Activated CD8-positive, alpha-beta memory T cell treated with anti-CD3 and anti-CD28 coated beads for 36 hours (primary cell): Measurements from ENCODE around the gene TUBGCP3. TPM values are rescaled to one million over a fixed set of nuclear protein-coding genes. Genes with fewer than 3 reads are reported as not detected.

Source experiments
- CTCF ChIA-PET: fragments of 350-600 bp; sonication (Branson Sonifier 250); formaldehyde crosslinking; loops from one replicate; lab custom pipeline; 2021; ENCODE audit warnings: antibody characterized with exemption; lab: Charles Lee
- POLR2A ChIA-PET: fragments of 350-600 bp; sonication (Branson Sonifier 250); formaldehyde crosslinking; loops from one replicate; lab custom pipeline; 2021; ENCODE audit warnings: antibody characterized with exemption; lab: Charles Lee
- total RNA-seq, 2 experiments: library from RNA; stranded (reverse); gene quantifications; one replicate each; pipeline ENCODE4 v1.2.3, GENCODE V29; 2021

The TUBGCP3 gene
- total RNA-seq, 2 experiments from 2014 or later, result 43.1 to 44.0 TPM

DNA sequence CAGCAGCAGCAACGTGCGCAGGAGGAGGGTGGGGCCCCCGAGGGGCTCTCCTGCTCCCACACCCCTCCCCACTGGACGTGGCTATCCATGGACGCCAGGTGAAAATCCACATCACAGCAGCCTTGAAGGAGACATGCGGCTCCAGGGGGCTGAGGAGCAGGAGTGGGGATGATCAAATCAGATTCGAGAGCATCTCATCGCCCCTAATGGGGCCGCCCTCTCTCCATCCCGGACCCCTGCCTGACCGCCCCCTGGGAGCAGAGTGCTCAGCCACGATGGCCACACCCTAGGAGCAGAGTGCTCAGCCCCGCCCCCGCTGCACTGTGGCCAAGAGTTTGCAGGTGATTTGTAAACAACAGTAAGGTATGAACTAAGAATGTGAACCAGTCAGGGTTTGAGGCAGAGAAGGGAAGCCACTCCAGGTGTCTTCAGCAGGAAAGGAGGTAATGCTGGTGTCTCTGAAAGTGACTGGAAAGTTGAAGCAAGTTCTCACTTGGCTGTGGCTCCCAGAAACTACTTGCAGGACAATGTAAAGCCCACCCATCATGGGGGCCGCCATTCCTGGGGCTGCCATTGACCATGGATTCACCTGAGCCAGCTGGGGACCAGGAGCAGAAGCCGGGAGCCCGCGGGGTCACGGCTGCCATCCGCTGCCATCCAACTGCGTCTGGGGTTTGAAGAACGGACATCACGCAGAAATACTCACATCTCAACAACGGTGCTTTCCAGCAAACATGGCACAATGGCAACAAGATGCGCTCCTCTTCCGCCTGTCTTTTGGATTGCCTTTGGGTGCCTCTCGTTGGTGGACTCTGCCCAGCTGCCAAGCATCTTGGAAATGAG is 140.0 kb downstream of the TUBGCP3 start:
- POLR2A ChIA-PET, result no interaction called here
- CTCF ChIA-PET, result no interaction called here

DNA sequence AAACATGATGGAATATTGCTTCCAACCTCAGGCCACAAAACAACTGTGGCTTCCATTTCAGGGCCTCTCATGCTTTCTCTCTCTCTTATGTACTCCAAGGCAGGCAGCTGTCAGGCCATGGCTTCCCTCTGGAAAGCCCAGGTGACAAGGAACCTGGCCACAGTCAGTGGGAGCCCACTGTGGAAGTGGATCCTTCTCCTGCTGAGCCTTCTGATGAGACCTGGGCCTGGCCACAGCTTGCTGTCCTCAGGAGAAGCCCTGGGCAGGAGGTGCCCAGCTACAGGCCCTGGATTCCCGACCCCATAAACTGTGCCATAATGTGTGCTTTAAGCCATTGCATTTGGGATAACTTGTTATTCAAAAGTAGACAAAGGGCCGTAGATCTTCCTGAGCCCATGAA is 140.6 kb downstream of the TUBGCP3 start:
- ChIA-PET POLR2A (no interaction called here), CTCF (no interaction called here)

DNA sequence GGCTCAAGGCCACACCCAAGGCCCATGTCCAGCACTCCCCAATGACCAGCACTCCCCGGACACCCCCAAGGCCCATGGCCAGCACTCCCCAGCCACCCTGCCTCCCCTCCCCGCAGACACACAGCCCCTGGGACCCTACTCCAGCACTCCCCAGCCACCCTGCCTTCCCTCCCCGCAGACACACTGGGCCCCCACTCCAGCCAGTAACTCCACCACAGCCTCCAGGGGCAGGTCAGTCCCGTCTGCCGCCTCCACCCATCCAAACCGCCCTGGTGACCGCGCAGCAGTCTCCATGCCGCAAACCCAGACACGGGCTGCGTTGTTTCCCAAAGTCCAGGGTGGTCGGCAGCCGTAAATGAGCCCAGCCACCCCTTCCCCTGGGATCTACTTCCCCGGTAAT is 141.1 kb downstream of the TUBGCP3 start:
- CTCF ChIA-PET, result no interaction called here
- POLR2A ChIA-PET, result no interaction called here

DNA sequence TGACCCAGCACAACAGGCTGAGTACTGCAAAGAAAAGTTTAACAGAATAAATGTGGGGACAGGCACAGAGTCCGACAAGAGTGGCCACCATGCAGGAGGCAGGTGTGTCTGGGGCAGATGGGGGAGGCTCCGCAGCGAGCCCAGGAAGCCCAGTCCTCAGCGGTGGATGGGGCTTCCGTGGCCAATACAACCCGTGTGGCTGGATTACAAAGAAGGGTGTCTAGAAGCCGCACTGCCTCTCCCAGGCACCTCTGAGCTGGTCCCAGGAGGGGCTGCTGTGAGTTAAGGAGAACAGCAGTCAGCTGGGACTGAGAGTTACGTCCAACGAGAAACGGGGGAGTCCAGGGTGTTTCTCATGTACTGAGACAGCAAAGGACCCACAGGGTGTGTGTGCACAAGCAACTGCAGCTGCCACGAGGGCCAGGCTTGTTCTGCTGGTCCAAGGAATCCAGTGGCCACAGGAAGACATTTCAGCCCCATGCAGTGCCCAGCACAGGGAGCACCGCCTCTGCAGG is 141.5 kb downstream of the TUBGCP3 start:
- CTCF ChIA-PET, result no interaction called here

DNA sequence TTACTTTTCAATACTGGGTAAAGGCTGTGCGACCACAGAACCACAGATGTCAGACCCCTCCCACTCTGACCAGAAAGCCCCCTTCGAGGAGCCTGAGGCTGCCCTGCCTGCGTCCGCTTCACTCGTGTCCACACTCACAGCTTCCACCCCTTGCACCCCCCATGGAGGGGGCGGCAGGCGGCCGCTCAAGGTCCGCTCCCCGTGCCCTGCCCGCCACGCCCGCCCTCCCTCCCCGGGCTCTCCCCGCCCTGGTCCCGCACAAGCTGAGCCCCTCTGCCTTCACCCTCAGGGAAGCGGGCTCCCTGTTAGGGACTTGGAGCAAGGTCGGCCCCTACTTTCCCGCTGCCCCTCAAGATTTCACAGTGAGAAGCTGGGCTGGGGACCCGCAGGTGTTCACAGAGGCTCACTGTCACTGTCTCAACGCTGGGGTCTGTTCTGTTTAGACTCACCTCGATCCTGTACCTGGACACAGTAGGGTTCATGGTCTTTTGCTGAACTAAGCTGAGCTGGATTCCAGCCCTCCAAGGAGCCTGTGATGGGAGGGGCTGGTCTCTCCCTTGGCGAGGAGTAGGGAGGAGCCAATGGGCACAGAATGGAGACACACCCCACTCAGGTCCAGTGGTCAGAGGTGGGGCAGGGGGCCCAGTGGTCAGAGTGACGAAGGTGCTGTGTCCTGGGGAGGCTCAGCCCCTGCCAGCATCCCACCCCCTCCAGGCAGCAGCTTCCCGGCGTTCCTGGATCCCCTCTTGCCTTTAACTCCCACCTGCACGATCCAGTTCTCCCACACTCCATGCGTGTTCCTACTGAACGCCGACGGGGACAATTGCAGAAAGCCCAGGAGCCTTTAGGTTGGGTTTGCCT is 142.3 kb downstream of the TUBGCP3 start:
- POLR2A ChIA-PET, result no interaction called here

More for the DNA sequence above, 141.5 kb downstream of the TUBGCP3 start:
- POLR2A ChIA-PET, result no interaction called here

DNA sequence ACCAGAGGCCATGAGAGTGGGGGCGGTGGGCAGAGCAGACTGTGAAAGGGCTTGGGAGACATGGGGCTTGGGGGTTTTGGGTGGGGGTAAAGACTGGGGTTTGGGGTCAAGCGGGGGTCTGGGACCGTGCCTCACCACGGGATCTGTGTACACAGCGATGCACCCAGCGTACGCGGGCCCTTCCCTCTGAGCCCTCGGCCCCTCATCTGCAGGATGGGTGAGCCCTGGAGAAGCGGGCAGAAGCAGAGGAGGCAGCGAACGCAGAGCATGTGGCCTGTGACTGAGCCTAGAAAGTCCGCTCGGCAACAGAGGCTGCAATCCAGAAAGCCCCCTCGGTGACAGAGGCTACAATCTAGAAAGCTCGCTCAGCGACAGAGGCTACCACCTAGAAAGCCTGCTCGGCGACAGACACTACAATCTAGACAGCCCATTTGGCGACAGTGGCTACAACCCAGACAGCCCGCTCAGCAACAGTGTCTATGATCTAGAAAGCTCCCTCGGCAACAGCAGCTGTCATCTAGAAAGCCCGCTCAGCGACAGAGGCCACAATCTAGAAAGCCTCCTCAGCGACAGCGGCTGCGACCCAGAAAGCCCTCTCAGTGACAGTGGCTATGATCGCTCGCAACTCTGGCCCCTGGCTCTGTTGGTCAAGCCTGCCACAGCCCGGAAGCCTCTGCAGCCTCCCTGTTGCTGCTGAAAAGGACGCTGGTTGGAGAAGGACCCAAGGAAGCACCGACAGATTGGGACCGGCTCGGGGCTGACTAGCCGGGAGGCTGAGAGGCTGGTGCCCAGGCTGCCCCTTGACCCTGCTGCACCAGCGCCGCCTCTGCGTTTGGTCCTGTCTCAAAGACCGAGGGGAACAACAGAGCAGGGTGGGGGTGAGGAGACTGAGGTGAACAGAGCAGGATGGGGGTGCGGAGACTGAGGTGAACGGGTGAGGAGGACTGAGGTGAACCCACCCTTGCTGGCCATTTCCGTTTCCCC is 143.2 kb downstream of the TUBGCP3 start:
- POLR2A ChIA-PET, result no interaction called here
- CTCF ChIA-PET, result interaction anchor here (1.1 to 1.2 kb wide), 3 partner anchors 47 to 969 kb away, joined by 3 to 6 read pairs (median 4); no protein-coding TSS in a partner anchor

More for the DNA sequence above, 142.3 kb downstream of the TUBGCP3 start:
- CTCF ChIA-PET, result no interaction called here

DNA sequence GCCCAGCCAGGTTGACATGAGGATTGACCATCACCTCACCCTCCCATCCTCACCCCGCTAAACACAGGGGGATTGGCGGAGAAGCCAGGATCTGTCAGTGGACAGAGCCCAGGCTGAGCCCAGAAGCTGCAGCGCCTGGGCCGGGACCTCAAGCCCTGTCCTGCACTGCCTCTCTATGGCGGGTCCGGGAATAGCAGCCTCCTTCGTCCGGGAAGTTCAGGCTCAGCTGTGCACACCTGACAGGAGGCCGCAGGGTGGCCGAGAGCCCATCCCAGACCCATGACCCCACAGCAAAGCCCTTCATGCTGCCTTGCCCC is 144.0 kb downstream of the TUBGCP3 start:
- ChIA-PET CTCF (interaction anchor here (1.1 to 1.2 kb wide), 3 partner anchors 48 to 968 kb away, joined by 3 to 6 read pairs (median 4); no protein-coding TSS in a partner anchor), POLR2A (no interaction called here)

DNA sequence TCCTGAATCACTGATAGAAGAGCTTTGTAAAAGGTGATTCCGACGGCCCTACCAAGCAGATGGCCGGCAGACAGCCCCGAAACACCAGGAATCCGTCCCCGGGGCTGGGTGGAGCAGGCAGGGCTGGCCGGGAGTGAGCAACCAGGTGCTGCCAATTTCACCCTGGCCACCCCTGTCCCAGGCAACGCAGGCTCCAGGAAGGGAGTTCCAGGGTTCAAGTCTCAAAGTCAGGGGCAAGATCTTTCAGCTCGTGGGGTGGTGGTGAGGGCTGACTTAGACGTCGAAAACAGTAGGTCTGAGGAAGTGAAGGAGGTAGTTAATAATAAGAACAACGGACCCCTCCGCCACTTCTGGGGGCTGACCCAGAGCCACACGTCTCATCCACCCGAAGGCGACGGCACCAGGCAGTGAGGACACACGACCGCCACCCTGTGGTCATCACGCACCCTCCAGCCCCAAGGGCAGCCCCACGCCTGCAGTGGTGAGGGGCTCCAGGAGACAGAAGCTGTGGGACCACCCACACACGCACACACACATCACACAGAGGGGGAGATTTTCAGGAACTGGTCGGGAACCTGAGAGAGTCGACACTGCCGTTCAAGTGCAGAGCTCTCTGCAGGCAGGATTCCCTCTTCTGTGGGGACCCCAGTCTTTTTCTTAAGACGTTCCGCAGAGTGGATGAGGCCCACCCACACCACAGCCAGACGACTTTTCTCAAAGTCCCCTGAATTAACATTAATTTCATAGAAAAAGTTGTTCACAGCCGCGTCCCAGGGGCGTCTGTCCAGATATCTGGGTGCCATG is 144.6 kb downstream of the TUBGCP3 start:
- ChIA-PET CTCF (interaction anchor here (0.6 to 1.2 kb wide), 5 partner anchors 44 to 970 kb away, joined by 3 to 6 read pairs (median 4); no protein-coding TSS in a partner anchor), POLR2A (no interaction called here)

DNA sequence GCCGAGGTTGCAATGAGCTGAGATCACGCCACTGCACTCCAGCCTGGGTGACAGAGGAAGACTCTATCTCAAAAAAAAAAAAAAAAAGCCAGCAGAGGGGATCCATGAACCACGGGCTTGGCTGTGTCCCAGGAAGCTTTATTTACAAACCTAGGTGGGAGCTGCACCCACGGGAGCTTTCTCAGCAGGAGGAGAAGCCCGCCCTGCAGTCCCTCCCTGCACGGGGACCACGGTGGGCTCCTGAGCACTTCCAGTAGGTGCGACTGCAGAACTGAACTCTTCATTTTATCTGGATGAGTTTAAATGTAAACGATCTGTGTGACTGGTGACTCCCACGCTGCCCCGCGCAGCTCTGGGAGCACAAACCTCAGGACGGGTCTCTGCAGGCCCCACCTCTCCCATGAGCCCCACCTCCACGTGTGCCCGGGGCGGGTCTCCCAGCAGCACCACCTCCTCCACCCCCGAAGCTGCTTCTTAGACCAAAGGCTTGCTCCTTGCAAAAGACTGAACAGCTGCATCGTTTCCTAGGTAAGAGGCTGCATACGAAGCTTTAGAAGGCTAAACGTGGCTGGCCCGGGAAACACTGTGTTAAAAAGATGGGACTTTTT is 145.4 kb downstream of the TUBGCP3 start:
- CTCF ChIA-PET, result no interaction called here
- POLR2A ChIA-PET, result no interaction called here

DNA sequence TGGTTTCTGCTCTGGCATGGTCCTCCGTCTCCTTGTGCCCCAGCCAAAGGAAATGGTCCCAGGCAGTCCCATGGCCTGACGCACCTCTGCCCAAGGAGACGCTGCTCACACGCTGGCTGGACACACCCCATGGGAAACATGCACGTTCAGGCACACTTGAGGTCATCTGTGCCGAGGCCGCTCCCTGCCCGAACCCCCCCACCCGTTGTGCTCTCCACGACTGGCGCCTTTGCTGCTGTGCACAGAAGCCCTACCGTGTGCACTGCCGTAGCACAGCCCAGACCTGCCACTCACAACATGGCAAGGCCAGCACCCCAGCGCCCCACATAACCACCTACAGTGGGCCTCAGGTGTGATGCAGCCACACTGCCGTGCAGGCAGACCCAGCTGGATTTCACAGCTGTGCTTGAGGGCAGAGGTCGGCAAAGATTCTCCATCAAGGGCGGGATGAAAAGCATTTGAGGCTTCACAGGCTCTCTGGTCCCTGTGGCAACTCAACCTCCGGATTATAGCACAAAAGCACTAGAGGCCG is 146.1 kb downstream of the TUBGCP3 start:
- POLR2A ChIA-PET, result no interaction called here
- CTCF ChIA-PET, result no interaction called here

DNA sequence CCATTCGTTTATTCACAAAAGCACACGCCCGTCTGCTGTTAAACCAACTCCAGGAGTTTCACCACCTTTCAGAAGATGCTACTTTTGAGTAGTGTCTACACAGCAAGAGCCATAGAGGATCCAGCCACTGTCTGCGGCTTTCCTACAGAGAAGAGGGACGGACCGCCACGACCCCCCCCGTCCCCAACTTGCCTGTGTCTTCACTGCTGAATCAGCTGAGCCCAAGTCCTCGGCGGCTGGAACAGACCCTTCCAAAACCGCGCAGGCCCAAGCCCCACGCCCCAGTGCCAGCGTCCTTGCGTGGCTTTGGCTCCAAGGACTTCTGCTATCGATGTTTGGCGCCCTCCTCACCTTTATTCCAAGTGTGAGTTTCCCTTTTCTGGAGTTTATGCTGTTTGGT is 146.7 kb downstream of the TUBGCP3 start:
- ChIA-PET CTCF (no interaction called here), POLR2A (no interaction called here)

DNA sequence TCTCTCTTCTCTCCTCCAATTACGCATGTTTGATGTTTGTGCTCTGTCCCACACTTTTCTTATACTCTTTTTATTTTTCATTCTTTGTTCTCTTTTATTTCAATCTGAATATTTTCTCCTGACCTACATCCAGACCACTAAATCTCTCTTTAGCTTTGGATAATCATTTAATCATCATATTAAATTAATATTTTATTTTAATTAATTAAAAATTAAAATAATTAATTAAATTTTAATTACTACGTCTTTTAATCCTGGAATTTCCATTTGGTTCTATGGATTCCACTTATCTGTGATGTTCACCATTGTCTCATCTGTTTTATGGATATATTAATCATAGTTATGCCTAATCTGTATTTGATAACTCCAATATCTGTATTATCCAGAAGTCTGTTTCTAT is 149.4 kb downstream of the TUBGCP3 start:
- ChIA-PET CTCF (no interaction called here), POLR2A (no interaction called here)

DNA sequence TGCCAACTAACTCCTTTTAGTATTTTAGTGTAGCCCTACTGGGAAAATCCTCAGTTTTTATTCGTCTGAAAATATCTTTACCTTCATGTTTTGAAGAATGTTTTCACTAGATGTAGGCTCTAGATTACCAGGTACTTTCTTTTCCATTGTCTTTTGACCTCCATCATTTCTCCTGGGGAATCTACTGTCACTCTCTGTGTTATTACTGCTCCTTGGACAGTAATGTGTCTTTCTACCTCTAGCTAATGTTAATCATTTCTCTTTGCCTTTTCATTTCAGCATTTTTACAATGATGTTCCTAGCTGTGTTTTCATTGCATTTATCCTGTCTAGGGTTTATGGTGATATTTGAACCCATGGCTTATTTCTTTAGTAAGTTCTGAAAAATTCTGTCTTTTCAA is 149.9 kb downstream of the TUBGCP3 start:
- CTCF ChIA-PET, result no interaction called here
- POLR2A ChIA-PET, result no interaction called here

DNA sequence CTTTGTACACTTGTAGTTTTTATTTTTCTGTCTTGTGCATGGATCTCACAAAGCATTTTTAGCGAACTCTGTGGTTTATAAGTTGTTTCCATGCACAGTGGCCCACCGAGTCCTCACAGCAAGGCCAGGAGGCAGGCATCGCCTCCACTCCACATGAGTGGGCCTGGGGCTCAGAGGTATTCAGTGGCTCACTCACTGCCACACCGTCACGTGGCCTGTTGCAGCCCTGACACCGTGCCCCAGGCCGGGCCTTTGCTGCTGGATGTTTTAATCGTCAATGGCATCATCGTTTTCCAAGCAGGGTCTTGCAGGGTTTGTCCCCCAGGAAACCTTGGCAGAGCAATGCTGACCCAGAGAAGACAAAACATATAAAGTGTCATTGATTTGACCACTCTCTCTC is 152.0 kb downstream of the TUBGCP3 start:
- CTCF ChIA-PET, result no interaction called here
- POLR2A ChIA-PET, result no interaction called here
